HEK293 (cell line): ENCODE data around the gene ARHGAP42.

Experiments used
- GLI2 ChIP-seq: fragments of 450-650 bp; formaldehyde crosslinking; IDR thresholded peaks from 2 replicates; pipeline ENCODE4; 2017; ENCODE audit warnings: missing biosample characterization, missing genetic modification characterization, low read depth, borderline replicate concordance
- KLF1 ChIP-seq: fragments of 450-650 bp; formaldehyde crosslinking; IDR thresholded peaks from 2 replicates; pipeline ENCODE4 v1.5.1; 2016; ENCODE audit warnings: missing biosample characterization, missing genetic modification characterization
- PRDM6 ChIP-seq: fragments of 450-650 bp; formaldehyde crosslinking; IDR thresholded peaks from 2 replicates; pipeline ENCODE4 v1.5.1; 2017; ENCODE audit warnings: missing biosample characterization, missing genetic modification characterization
- ZBTB44 ChIP-seq: fragments of 450-650 bp; IDR thresholded peaks from 2 replicates; pipeline ENCODE4 v1.5.1; 2018; ENCODE audit warnings: missing biosample characterization, mild to moderate bottlenecking, missing genetic modification characterization
- ZEB2 ChIP-seq: fragments of 450-650 bp; formaldehyde crosslinking; IDR thresholded peaks from 2 replicates; pipeline ENCODE4 v1.5.1; 2016; ENCODE audit warnings: missing biosample characterization, missing genetic modification characterization
- ZFP3 ChIP-seq: fragments of 450-650 bp; formaldehyde crosslinking; IDR thresholded peaks from 2 replicates; pipeline ENCODE4 v1.5.1; 2016; ENCODE audit warnings: low read depth, missing biosample characterization, missing genetic modification characterization
- ZNF184 ChIP-seq: fragments of 450-650 bp; IDR thresholded peaks from 2 replicates; pipeline ENCODE4 v1.5.1; 2018; ENCODE audit warnings: missing biosample characterization, mild to moderate bottlenecking, missing genetic modification characterization
- ZNF280C ChIP-seq: fragments of 450-650 bp; formaldehyde crosslinking; IDR thresholded peaks from 2 replicates; pipeline ENCODE4 v1.5.1; 2016; ENCODE audit warnings: missing biosample characterization, missing genetic modification characterization
- ZNF292 ChIP-seq: fragments of 450-650 bp; formaldehyde crosslinking; IDR thresholded peaks from 2 replicates; pipeline ENCODE4 v1.5.1; 2016; ENCODE audit warnings: low read depth, missing biosample characterization, missing genetic modification characterization, borderline replicate concordance
- ZNF391 ChIP-seq: fragments of 450-650 bp; formaldehyde crosslinking; IDR thresholded peaks from 2 replicates; pipeline ENCODE4 v1.5.1; 2016; ENCODE audit warnings: low read depth, missing biosample characterization, missing genetic modification characterization, borderline replicate concordance
- ZNF518A ChIP-seq: fragments of 450-650 bp; formaldehyde crosslinking; conservative IDR thresholded peaks from 2 replicates; pipeline ENCODE4 v1.5.1; 2016; ENCODE audit warnings: low read depth, missing biosample characterization, missing genetic modification characterization
- ZNF629 ChIP-seq: fragments of 450-650 bp; formaldehyde crosslinking; IDR thresholded peaks from 2 replicates; pipeline ENCODE4 v1.5.1; 2017; ENCODE audit warnings: missing biosample characterization, missing genetic modification characterization
- TF ChIP-seq, protein P1 (sequence below): fragments of 450-650 bp; formaldehyde crosslinking; conservative IDR thresholded peaks from 2 replicates; pipeline ENCODE4 v1.5.1; 2016; ENCODE audit warnings: low read depth, missing biosample characterization, missing genetic modification characterization
- TF ChIP-seq, protein P2 (sequence below): fragments of 450-650 bp; formaldehyde crosslinking; IDR thresholded peaks from 2 replicates; pipeline ENCODE4 v1.5.1; 2016; ENCODE audit warnings: missing biosample characterization, missing genetic modification characterization

ARHGAP42 gene

DNA sequence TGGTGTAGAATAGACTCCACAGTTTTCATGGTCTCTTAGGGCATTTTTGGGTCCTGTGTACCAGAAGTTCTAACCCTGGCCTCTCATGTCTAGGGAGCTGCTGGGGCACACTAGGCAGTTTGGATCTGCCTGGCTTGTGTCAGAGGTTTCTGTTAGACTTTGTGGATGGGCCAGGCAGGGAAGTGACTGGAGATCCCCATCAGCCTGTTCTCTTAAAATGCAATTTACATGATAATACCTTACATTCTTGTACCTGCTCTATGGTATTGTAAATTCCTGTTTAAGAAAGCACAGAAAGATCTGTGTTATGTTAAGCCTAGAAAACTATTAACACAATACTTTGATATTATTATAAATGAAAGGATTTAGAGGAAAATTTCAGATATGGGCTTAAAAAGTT lies 104.0 kb downstream of the ARHGAP42 start (continued):
- TF ChIP-seq ZNF292 (tag by site-specific recombination) (no peak), ZFP3 (tag by site-specific recombination) (no peak), ZNF391 (tag by site-specific recombination) (no peak), ZBTB44 (no peak), GLI2 (no peak), KLF1 (tag by site-specific recombination) (no peak), ZNF629 (tag by site-specific recombination) (no peak), ZEB2 (no peak), ZNF280C (tag by site-specific recombination) (no peak), PRDM6 (no peak), ZNF518A (tag by site-specific recombination) (no peak), ZNF184 (tag by site-specific recombination) (no peak)
- TF ChIP-seq, protein P1, sequence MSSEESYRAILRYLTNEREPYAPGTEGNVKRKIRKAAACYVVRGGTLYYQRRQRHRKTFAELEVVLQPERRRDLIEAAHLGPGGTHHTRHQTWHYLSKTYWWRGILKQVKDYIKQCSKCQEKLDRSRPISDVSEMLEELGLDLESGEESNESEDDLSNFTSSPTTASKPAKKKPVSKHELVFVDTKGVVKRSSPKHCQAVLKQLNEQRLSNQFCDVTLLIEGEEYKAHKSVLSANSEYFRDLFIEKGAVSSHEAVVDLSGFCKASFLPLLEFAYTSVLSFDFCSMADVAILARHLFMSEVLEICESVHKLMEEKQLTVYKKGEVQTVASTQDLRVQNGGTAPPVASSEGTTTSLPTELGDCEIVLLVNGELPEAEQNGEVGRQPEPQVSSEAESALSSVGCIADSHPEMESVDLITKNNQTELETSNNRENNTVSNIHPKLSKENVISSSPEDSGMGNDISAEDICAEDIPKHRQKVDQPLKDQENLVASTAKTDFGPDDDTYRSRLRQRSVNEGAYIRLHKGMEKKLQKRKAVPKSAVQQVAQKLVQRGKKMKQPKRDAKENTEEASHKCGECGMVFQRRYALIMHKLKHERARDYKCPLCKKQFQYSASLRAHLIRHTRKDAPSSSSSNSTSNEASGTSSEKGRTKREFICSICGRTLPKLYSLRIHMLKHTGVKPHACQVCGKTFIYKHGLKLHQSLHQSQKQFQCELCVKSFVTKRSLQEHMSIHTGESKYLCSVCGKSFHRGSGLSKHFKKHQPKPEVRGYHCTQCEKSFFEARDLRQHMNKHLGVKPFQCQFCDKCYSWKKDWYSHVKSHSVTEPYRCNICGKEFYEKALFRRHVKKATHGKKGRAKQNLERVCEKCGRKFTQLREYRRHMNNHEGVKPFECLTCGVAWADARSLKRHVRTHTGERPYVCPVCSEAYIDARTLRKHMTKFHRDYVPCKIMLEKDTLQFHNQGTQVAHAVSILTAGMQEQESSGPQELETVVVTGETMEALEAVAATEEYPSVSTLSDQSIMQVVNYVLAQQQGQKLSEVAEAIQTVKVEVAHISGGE, result no peak
- TF ChIP-seq, protein P2, sequence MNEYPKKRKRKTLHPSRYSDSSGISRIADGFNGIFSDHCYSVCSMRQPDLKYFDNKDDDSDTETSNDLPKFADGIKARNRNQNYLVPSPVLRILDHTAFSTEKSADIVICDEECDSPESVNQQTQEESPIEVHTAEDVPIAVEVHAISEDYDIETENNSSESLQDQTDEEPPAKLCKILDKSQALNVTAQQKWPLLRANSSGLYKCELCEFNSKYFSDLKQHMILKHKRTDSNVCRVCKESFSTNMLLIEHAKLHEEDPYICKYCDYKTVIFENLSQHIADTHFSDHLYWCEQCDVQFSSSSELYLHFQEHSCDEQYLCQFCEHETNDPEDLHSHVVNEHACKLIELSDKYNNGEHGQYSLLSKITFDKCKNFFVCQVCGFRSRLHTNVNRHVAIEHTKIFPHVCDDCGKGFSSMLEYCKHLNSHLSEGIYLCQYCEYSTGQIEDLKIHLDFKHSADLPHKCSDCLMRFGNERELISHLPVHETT (tag by site-specific recombination), result no peak
